CD4-positive, CD25-positive, alpha-beta regulatory T cell (primary cell): Measurements from ENCODE around the gene DNAJC24. TPM values are rescaled to one million over a fixed set of nuclear protein-coding genes. Genes with fewer than 3 reads are reported as not detected.

ENCODE experiments used
- ATAC-seq, 2 donors: fragments of 150-1000 bp; cut with Tn5 transposase; one replicate each; pipeline ENCODE4 v1.10.0; 2021; ENCODE audit warnings: low read depth in 2 of 2, moderate number of reproducible peaks in 2 of 2, moderate library complexity in 1 of 2
- DNase-seq, 3 donors: peaks; one replicate each; pipeline versions ENCODE4 v3.0.0 to v3.0.0-alpha.2; 2012 to 2022; ENCODE audit warnings: mixed read lengths in 1 of 3
- H3K27ac ChIP-seq: one replicate; pipeline ENCODE4 v1.7.0; 2013; ENCODE audit warnings: mild to moderate bottlenecking, low read length; ENCODE audit not compliant: insufficient read depth, poor library complexity, severe bottlenecking
- H3K27me3 ChIP-seq: one replicate; pipeline ENCODE4 v1.7.0; 2013; ENCODE audit warnings: low read length; ENCODE audit not compliant: control insufficient read depth, insufficient read depth
- H3K36me3 ChIP-seq: one replicate; pipeline ENCODE4 v1.7.0; 2013; ENCODE audit warnings: mild to moderate bottlenecking, low read length, moderate library complexity; ENCODE audit not compliant: control insufficient read depth, insufficient read depth
- H3K4me1 ChIP-seq: 2 replicates; pipeline ENCODE4 v1.7.0; 2013; ENCODE audit warnings: mild to moderate bottlenecking, low read length; ENCODE audit not compliant: insufficient read depth, control insufficient read depth, poor library complexity, severe bottlenecking
- H3K4me3 ChIP-seq: one replicate; pipeline ENCODE4 v1.7.0; 2013; ENCODE audit warnings: low read depth, mild to moderate bottlenecking, low read length, moderate library complexity
- H3K9me3 ChIP-seq, 2 experiments: 1 replicate in 1 of 2; 2 replicates in 1 of 2; pipeline ENCODE4 v1.7.0; 2013; ENCODE audit warnings: low read length in 2 of 2, mild to moderate bottlenecking in 1 of 2, moderate library complexity in 1 of 2; ENCODE audit not compliant: control insufficient read depth in 2 of 2
- H3K27ac Mint-ChIP-seq, 3 donors: one replicate each; pipeline ENCODE4 v1.8.0; 2020 to 2022; ENCODE audit warnings: mild to moderate bottlenecking in 3 of 3, mixed read lengths in 3 of 3, moderate library complexity in 2 of 3
- H3K27me3 Mint-ChIP-seq: one replicate; pipeline ENCODE4 v1.8.0; 2022; ENCODE audit warnings: mild to moderate bottlenecking, mixed read lengths
- H3K36me3 Mint-ChIP-seq: one replicate; pipeline ENCODE4 v1.8.0; 2020; ENCODE audit warnings: mixed read lengths
- H3K4me1 Mint-ChIP-seq, 4 donors: one replicate each; pipeline ENCODE4 v1.8.0; 2020 to 2022; ENCODE audit warnings: mixed read lengths in 4 of 4, mild to moderate bottlenecking in 1 of 4
- H3K4me3 Mint-ChIP-seq, 4 donors: one replicate each; pipeline ENCODE4 v1.8.0; 2020 to 2022; ENCODE audit warnings: mild to moderate bottlenecking in 4 of 4, mixed read lengths in 4 of 4, moderate library complexity in 3 of 4
- H3K9me3 Mint-ChIP-seq, 7 donors: one replicate each; pipeline ENCODE4 v1.8.0; 2020 to 2022; ENCODE audit warnings: mixed read lengths in 7 of 7, mild to moderate bottlenecking in 3 of 7, moderate library complexity in 2 of 7
- polyA plus RNA-seq, 4 donors: library from polyadenylated mRNA; unstranded; fragments of 300-500 nt; fragmentation: Illumina TruSeq; gene quantifications; one replicate each; pipeline ENCODE4 v1.2.3, GENCODE V29; 2021
- total RNA-seq: library from RNA; stranded (reverse); gene quantifications from one replicate; pipeline ENCODE4 v1.2.3, GENCODE V29; 2022

Gene DNAJC24
- total and polyA plus RNA-seq, 5 donors from 2014 or later: 8.2 to 13.5 (median 10.9) TPM

DNA sequence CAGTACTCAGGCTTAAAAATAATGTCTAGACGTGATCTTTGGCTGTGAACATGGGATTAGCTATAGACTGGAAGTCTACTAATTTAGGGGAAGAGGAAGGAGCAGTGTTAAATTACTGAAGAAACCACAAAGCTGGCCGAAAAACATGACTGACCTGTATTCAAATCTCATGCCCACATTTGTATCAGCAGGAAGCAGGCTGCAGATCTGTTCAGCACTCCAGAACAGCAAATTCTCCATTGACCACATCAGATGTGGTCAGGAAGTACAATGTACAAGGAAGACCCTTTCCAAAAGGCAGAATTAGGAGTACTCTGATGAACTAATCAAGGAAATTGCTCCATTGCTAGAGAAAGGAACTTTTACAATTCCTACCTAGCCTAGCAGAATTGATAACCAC, 31.9 kb upstream of the DNAJC24 start:
- peaks cover 5% of the 10 kb centered on the region for H3K27me3 Mint-ChIP-seq
- no peak overlapping the region for H3K4me3 ChIP-seq
- H3K4me3 Mint-ChIP-seq: no peak overlapping the region
- H3K9me3 Mint-ChIP-seq: peaks cover 0 to 4% (median 0%) of the 10 kb centered on the region in 7 donors
- H3K36me3 Mint-ChIP-seq: no peaks in the 10 kb centered on the region
- DNase-seq (no peak), ATAC-seq (no peak)
- H3K9me3 ChIP-seq: no peaks in the 10 kb centered on the region
- H3K27me3 ChIP-seq: peaks cover 5% of the 10 kb centered on the region
- no peak overlapping the region for H3K27ac ChIP-seq
- H3K27ac Mint-ChIP-seq: no peak overlapping the region
- no peaks in the 10 kb centered on the region for H3K4me1 Mint-ChIP-seq
- no peaks in the 10 kb centered on the region for H3K36me3 ChIP-seq
- no peaks in the 10 kb centered on the region for H3K4me1 ChIP-seq

DNA sequence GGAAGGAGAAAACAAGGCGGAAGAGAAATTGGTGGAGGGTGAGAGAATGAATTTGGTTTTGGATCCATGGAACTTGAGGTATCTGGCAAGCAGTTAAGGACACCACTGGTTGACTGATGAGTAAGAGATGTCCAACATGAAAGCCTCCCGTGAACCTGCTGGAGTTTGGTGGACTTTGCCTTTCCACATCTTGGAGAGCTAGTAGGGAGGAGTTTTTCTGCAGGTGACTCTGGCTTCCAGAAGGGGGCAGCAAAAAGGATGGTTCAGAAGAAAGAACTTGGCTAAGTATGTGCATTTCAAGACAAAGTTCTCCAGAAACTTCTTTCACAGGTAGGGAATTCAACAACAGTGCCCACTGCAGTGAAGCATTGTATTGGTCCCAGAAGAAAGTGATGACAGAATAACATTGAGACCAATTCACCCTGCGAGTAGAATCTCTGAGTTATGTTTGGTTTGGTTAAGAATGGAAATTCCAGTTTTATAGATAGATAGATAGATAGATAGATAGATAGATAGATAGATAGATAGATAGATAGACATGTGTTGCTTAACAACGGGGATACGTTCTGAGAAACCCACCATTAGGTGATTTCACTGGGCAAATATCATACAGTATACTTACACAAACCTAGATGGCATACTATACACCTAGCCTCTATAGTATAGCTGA, 28.6 kb upstream of the DNAJC24 start:
- no peak overlapping the region for H3K4me3 ChIP-seq
- no peaks in the 10 kb centered on the region for H3K36me3 Mint-ChIP-seq
- DNase-seq: peak in 1 of 3 donors; percentile 23

GRCh38 chr11:31351168-31351567, 18.5 kb upstream of the DNAJC24 start:
- DNase-seq (no peak), ATAC-seq (no peak)
- H3K4me1 ChIP-seq: no peaks in the 10 kb centered on the region
- H3K4me3 Mint-ChIP-seq: no peak overlapping the region
- H3K4me3 ChIP-seq: no peak overlapping the region
- H3K27ac Mint-ChIP-seq: no peak overlapping the region
- peaks cover 0 to 3% (median 0%) of the 10 kb centered on the region in 7 donors for H3K9me3 Mint-ChIP-seq
- peaks cover 3% of the 10 kb centered on the region for H3K27me3 ChIP-seq
- H3K9me3 ChIP-seq: no peaks in the 10 kb centered on the region
- peaks cover 13% of the 10 kb centered on the region for H3K27me3 Mint-ChIP-seq
- no peaks in the 10 kb centered on the region for H3K36me3 ChIP-seq
- no peak overlapping the region for H3K27ac ChIP-seq
- peaks cover 3% of the 10 kb centered on the region for H3K36me3 Mint-ChIP-seq
- H3K4me1 Mint-ChIP-seq: no peaks in the 10 kb centered on the region

More for the DNA sequence above, 28.6 kb upstream of the DNAJC24 start:
- H3K9me3 Mint-ChIP-seq: peaks cover 0 to 2% (median 0%) of the 10 kb centered on the region in 7 donors
- no peaks in the 10 kb centered on the region for H3K4me1 Mint-ChIP-seq
- Histone ChIP-seq H3K27ac (no peak overlapping the region), H3K9me3 (no peaks in the 10 kb centered on the region), H3K36me3 (no peaks in the 10 kb centered on the region), H3K27me3 (peaks cover 5% of the 10 kb centered on the region), H3K4me1 (no peaks in the 10 kb centered on the region)
- no peak for ATAC-seq
- no peak overlapping the region for H3K4me3 Mint-ChIP-seq
- H3K27ac Mint-ChIP-seq: no peak overlapping the region
- peaks cover 4% of the 10 kb centered on the region for H3K27me3 Mint-ChIP-seq

GRCh38 chr11:31355131-31355530, 14.5 kb upstream of the DNAJC24 start:
- no peaks in the 10 kb centered on the region for H3K36me3 ChIP-seq
- no peak for ATAC-seq
- H3K4me3 Mint-ChIP-seq: no peak overlapping the region
- no peaks in the 10 kb centered on the region for H3K9me3 ChIP-seq
- DNase-seq: no peak
- no peak overlapping the region for H3K27ac Mint-ChIP-seq
- H3K27me3 Mint-ChIP-seq: peaks cover 7% of the 10 kb centered on the region
- no peak overlapping the region for H3K27ac ChIP-seq
- H3K4me3 ChIP-seq: no peak overlapping the region
- H3K9me3 Mint-ChIP-seq: peaks cover 0 to 3% (median 0%) of the 10 kb centered on the region in 7 donors
- H3K4me1 Mint-ChIP-seq: no peaks in the 10 kb centered on the region
- H3K27me3 ChIP-seq: no peaks in the 10 kb centered on the region
- H3K36me3 Mint-ChIP-seq: peaks cover 3% of the 10 kb centered on the region
- no peaks in the 10 kb centered on the region for H3K4me1 ChIP-seq

DNA sequence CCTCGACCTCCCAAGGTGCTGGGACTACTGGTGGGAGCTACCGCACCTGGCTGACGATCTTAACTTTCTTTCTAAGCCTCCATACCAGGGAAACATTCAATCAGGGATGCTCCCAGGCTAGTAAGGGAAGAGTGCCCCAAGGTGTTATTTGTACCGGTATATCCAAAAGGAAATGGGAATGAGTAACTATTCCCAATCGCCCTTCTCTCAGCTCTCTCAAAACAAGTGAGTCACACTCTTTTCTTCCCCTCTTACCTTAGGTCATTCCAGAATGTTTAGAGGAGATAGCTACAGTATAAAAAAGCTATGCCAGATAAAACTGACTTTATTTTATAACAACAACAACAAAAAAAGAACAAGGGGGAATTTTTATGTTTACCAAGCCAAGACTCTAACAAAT, 13.8 kb upstream of the DNAJC24 start:
- Mint-ChIP-seq H3K9me3 (peaks cover 0 to 3% (median 0%) of the 10 kb centered on the region in 7 donors), H3K27me3 (peaks cover 14% of the 10 kb centered on the region), H3K4me1 (no peaks in the 10 kb centered on the region), H3K4me3 (no peak overlapping the region), H3K36me3 (peaks cover 3% of the 10 kb centered on the region), H3K27ac (no peak overlapping the region)
- no peaks in the 10 kb centered on the region for H3K9me3 ChIP-seq
- no peaks in the 10 kb centered on the region for H3K4me1 ChIP-seq
- no peak overlapping the region for H3K4me3 ChIP-seq
- no peaks in the 10 kb centered on the region for H3K27me3 ChIP-seq
- ATAC-seq: no peak
- no peaks in the 10 kb centered on the region for H3K36me3 ChIP-seq
- no peak overlapping the region for H3K27ac ChIP-seq
- DNase-seq: no peak

GRCh38 chr11:31361743-31362142, 7.9 kb upstream of the DNAJC24 start:
- Histone ChIP-seq H3K27ac (no peak overlapping the region), H3K4me1 (peaks cover 6% of the 10 kb centered on the region), H3K27me3 (peaks cover 6% of the 10 kb centered on the region), H3K36me3 (no peaks in the 10 kb centered on the region), H3K4me3 (no peak overlapping the region), H3K9me3 (no peaks in the 10 kb centered on the region)
- H3K36me3 Mint-ChIP-seq: no peaks in the 10 kb centered on the region
- no peak overlapping the region for H3K4me3 Mint-ChIP-seq
- ATAC-seq: no peak
- peaks cover 32% of the 10 kb centered on the region for H3K27me3 Mint-ChIP-seq
- H3K9me3 Mint-ChIP-seq: no peaks in the 10 kb centered on the region
- peaks cover 0 to 15% (median 6%) of the 10 kb centered on the region in 4 donors for H3K4me1 Mint-ChIP-seq
- DNase-seq: no peak
- peak overlapping the region in 1 of 3 donors; percentile 74 for H3K27ac Mint-ChIP-seq

- Mint-ChIP-seq H3K36me3 (no peaks in the 10 kb centered on the region), H3K27ac (peak overlapping the region in 1 of 3 donors; percentile 26), H3K9me3 (no peaks in the 10 kb centered on the region), H3K27me3 (peaks cover 44% of the 10 kb centered on the region), H3K4me1 (peaks cover 14 to 43% (median 29%) of the 10 kb centered on the region in 4 donors), H3K4me3 (peak overlapping the region in 2 of 4 donors; percentile 35 to 47)
- H3K27ac ChIP-seq: no peak overlapping the region
- H3K36me3 ChIP-seq: no peaks in the 10 kb centered on the region
- H3K27me3 ChIP-seq: peaks cover 9% of the 10 kb centered on the region
- peak overlapping the region; percentile 29 for H3K4me3 ChIP-seq
- DNase-seq (peak in 2 of 3 donors; percentile 25 to 34), ATAC-seq (no peak)
- peaks cover 32% of the 10 kb centered on the region for H3K4me1 ChIP-seq
- no peaks in the 10 kb centered on the region for H3K9me3 ChIP-seq
Measured at GRCh38 chr11:31366795-31367194, 2.9 kb upstream of the DNAJC24 start.

DNA sequence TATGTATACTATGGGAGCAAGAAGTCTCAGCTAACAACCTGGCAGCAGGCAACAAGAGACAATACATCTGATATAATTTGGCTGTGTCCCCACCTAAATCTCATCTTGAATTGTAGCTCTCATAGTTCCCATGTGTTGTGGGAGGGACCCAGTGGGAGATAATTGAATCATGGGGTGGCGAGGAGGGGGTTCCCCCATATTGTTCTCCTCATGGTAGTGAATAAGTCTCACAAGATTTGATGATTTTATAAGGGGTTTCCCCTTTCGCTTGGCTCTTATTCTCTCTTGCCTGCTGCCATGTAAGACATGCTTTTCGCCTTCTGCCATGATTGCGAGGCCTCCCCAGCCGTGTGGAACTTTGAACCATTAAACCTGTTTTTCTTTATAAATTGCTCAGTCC, 6.2 kb downstream of the DNAJC24 start:
- ATAC-seq: no peak
- Mint-ChIP-seq H3K27ac (no peak overlapping the region), H3K4me1 (peaks cover 24 to 50% (median 36%) of the 10 kb centered on the region in 4 donors), H3K27me3 (no peaks in the 10 kb centered on the region), H3K9me3 (no peaks in the 10 kb centered on the region), H3K36me3 (peaks cover 13% of the 10 kb centered on the region), H3K4me3 (no peak overlapping the region)
- Histone ChIP-seq H3K27me3 (no peaks in the 10 kb centered on the region), H3K9me3 (no peaks in the 10 kb centered on the region), H3K27ac (no peak overlapping the region), H3K4me1 (peaks cover 7% of the 10 kb centered on the region), H3K4me3 (no peak overlapping the region), H3K36me3 (peaks cover 6% of the 10 kb centered on the region)
- DNase-seq: no peak
